Right atrium auricular region (tissue), 2 donors: ENCODE data around the gene SLC66A3. TPM values are rescaled to one million over a fixed set of nuclear protein-coding genes. Genes with fewer than 3 reads are reported as not detected.

ENCODE experiments used
- DNase-seq: peaks from one replicate; pipeline ENCODE4 v3.0.0-alpha.2; 2019; ENCODE audit warnings: low spot score
- H3K27ac ChIP-seq, 2 donors: fragments of 200-600 bp; sonication (generic); 1 replicate in 1 of 2; 2 replicates in 1 of 2; pipeline ENCODE4 v1.5.1; 2016 to 2019
- H3K27me3 ChIP-seq, 2 donors: fragments of 200-600 bp; sonication (generic); one replicate each; pipeline versions ENCODE4 v1.5.1 to v1.6.0; 2017 to 2019
- H3K36me3 ChIP-seq: fragments of 200-600 bp; sonication (generic); one replicate; pipeline ENCODE4 v1.5.1; 2016
- H3K4me1 ChIP-seq, 2 donors: fragments of 200-600 bp; sonication (generic); one replicate each; pipeline versions ENCODE4 v1.5.1 to v1.6.0; 2017 to 2019
- H3K4me3 ChIP-seq, 2 donors: fragments of 200-600 bp; sonication (generic); 1 replicate in 1 of 2; 2 replicates in 1 of 2; pipeline ENCODE4 v1.5.1; 2017 to 2019; ENCODE audit warnings: mild to moderate bottlenecking in 1 of 2, moderate library complexity in 1 of 2
- H3K9me3 ChIP-seq, 2 donors: fragments of 200-600 bp; sonication (generic); one replicate each; pipeline ENCODE4 v1.5.1; 2019
- total RNA-seq, 2 donors: library from RNA; depleted of rRNA; stranded (reverse); fragments of >200 nt; gene quantifications; one replicate each; pipeline ENCODE4 v1.1.0, GENCODE V29; 2016
- TF ChIP-seq, protein P1 (sequence below), 2 donors: fragments of 200-600 bp; sonication (generic); IDR thresholded peaks; one replicate each; pipeline ENCODE4 v1.5.1; 2019; ENCODE audit warnings: antibody characterized with exemption in 2 of 2

Gene SLC66A3
- 10 to 100 TPM; 18.7 to 19.2 TPM for total RNA-seq

- H3K27ac ChIP-seq: peak within 1 kb of the TSS; percentile 87 to 95
- H3K9me3 ChIP-seq: no peaks in the 10 kb centered on the region
- no peaks in the 10 kb centered on the region for H3K36me3 ChIP-seq
- H3K27me3 ChIP-seq: no peaks in the 10 kb centered on the region
- no peak for DNase-seq
- peak within 1 kb of the TSS; percentile 81 to 91 for H3K4me3 ChIP-seq
- peaks cover 0 to 18% of the 10 kb centered on the region in 2 donors for H3K4me1 ChIP-seq
- TF ChIP-seq, protein P1, sequence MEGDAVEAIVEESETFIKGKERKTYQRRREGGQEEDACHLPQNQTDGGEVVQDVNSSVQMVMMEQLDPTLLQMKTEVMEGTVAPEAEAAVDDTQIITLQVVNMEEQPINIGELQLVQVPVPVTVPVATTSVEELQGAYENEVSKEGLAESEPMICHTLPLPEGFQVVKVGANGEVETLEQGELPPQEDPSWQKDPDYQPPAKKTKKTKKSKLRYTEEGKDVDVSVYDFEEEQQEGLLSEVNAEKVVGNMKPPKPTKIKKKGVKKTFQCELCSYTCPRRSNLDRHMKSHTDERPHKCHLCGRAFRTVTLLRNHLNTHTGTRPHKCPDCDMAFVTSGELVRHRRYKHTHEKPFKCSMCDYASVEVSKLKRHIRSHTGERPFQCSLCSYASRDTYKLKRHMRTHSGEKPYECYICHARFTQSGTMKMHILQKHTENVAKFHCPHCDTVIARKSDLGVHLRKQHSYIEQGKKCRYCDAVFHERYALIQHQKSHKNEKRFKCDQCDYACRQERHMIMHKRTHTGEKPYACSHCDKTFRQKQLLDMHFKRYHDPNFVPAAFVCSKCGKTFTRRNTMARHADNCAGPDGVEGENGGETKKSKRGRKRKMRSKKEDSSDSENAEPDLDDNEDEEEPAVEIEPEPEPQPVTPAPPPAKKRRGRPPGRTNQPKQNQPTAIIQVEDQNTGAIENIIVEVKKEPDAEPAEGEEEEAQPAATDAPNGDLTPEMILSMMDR (IDR thresholded peaks at IDR 0.05): peak in 1 of 2 donors; percentile 32
Observed at GRCh38 chr2:11155381-11156035, at the start of gene SLC66A3. Gene SLC66A3, plus strand, starts transcription at chr2:11155467. Its CDS starts 80 bp downstream, at chr2:11155547.

- TF ChIP-seq, protein P1 (IDR thresholded peaks at IDR 0.05): no peak
- no peaks in the 10 kb centered on the region for H3K27me3 ChIP-seq
- no peaks in the 10 kb centered on the region for H3K4me1 ChIP-seq
- no peak overlapping the region for H3K4me3 ChIP-seq
- H3K36me3 ChIP-seq: no peaks in the 10 kb centered on the region
- no peak overlapping the region for H3K27ac ChIP-seq
- DNase-seq: no peak
- no peaks in the 10 kb centered on the region for H3K9me3 ChIP-seq
Observed at GRCh38 chr2:11109002-11109401, 46.3 kb upstream of the SLC66A3 start.

GRCh38 chr2:11112870-11113428 is 42.3 kb upstream of the SLC66A3 start:
- TF ChIP-seq, protein P1 (IDR thresholded peaks at IDR 0.05): no peak
- Histone ChIP-seq H3K4me3 (no peak overlapping the region), H3K27ac (no peak overlapping the region), H3K9me3 (no peaks in the 10 kb centered on the region), H3K4me1 (no peaks in the 10 kb centered on the region), H3K36me3 (no peaks in the 10 kb centered on the region), H3K27me3 (no peaks in the 10 kb centered on the region)
- DNase-seq: no peak

- no peaks in the 10 kb centered on the region for H3K27me3 ChIP-seq
- no peaks in the 10 kb centered on the region for H3K36me3 ChIP-seq
- H3K9me3 ChIP-seq: no peaks in the 10 kb centered on the region
- no peak overlapping the region for H3K4me3 ChIP-seq
- TF ChIP-seq, protein P1 (IDR thresholded peaks at IDR 0.05): no peak
- no peaks in the 10 kb centered on the region for H3K4me1 ChIP-seq
- H3K27ac ChIP-seq: no peak overlapping the region
- DNase-seq: no peak
Observed at GRCh38 chr2:11117776-11118175, 37.5 kb upstream of the SLC66A3 start.

DNA sequence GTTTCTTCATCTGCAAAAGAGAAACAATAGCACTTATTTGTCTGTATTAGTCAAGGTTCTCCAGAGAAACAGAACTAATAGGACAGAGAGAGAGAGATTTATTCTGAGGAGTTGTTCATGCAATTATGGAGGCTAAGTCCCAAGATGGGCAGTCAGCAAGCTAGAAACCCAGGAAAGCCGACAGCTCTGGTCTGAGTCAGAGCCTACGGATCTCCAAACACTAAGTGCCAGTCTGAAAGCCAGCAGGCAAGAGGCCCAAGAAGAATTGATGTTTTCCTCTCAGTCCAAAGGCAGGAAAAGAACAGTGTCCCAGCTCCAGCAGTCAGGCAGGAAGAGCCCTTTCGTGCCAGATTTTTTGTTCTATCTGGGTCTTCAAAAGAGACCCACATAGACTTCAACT is 36.5 kb upstream of the SLC66A3 start:
- no peaks in the 10 kb centered on the region for H3K4me1 ChIP-seq
- no peaks in the 10 kb centered on the region for H3K27me3 ChIP-seq
- H3K4me3 ChIP-seq: no peak overlapping the region
- no peak for DNase-seq
- H3K27ac ChIP-seq: no peak overlapping the region
- H3K9me3 ChIP-seq: no peaks in the 10 kb centered on the region
- no peaks in the 10 kb centered on the region for H3K36me3 ChIP-seq
- TF ChIP-seq, protein P1 (IDR thresholded peaks at IDR 0.05): no peak
